ENCODE results near the gene MRGPRD. TPM values are rescaled to one million over a fixed set of nuclear protein-coding genes. Genes with fewer than 3 reads are reported as not detected.
A peak's percentile ranks its signal among the peaks of the same experiment; 100 is the strongest.

The MRGPRD gene, protein sequence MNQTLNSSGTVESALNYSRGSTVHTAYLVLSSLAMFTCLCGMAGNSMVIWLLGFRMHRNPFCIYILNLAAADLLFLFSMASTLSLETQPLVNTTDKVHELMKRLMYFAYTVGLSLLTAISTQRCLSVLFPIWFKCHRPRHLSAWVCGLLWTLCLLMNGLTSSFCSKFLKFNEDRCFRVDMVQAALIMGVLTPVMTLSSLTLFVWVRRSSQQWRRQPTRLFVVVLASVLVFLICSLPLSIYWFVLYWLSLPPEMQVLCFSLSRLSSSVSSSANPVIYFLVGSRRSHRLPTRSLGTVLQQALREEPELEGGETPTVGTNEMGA
- not detected in 2 replicates for total RNA-seq

DNA sequence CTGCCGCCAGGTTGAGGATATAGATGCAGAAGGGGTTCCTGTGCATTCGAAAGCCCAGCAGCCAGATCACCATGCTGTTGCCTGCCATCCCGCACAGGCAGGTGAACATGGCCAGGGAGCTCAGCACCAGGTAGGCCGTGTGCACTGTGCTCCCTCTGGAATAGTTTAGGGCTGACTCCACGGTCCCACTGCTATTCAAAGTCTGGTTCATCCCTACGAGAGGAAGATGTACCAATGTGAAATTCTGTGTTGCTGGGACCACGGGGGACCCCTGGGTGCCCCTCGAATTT, at the start of gene MRGPRD:
Gene MRGPRD, minus strand, starts transcription at position 211 of the 290 bp plus-strand sequence. Its CDS starts 0 bp downstream, at position 211.
- no peak for DNase-seq

- no peak for DNase-seq
These were observed 49.5 kb upstream of the MRGPRD start for GRCh38 chr11:69030301-69030700.

DNA sequence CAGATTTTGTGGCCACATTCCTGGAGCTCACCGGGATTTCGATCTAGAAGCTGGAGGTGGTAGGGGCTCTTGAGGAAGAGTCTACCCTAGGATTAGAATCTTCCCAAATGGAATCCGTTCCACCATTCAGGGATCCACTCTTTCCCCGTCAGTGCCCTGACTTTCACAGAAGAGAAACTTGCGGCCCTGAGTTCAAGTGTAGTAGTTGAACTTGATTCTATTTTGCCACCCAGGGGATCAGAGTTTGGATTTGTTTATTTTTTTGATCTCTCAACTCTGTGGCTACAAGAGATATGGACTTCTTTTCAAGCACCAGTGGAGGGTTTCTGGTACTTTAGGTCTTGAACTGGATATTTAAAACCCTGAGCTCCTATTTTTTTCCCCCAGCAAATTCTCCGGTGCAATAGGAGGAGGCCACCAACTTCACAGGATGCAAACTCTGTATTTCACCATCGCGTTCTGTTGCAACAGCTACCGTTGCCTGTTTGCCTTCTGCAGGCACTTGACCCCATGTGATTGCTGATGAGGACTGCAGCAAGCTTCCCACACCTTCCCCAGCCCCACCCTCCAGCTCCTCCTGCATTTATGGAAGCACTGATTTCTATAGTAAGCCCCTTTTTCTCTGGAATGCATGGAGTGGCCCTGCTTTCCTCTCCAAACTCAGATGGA, 47.1 kb upstream of the MRGPRD start:
- no peak for DNase-seq

DNA sequence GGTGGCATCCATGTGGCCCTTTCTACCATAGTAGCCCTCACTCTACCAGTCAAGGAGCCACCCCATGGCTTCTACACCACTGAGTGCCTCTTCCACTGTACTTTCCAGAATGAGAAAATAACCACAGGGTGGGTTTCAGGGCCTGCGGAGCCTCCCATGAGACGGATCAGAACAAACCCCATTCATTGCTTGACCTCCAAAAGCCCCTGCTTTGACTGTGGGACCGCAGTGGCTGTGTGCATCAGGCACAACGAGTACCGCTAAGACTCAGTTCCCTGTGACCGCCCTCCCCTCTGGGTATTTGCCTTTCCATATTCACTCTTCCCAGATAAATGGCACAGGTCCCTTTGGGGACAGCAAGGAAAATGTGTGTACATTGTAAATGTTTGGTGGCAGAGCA, 43.7 kb upstream of the MRGPRD start:
- DNase-seq = no peak

GRCh38 chr11:69022260-69022659, 41.5 kb upstream of the MRGPRD start:
- DNase-seq = no peak

DNA sequence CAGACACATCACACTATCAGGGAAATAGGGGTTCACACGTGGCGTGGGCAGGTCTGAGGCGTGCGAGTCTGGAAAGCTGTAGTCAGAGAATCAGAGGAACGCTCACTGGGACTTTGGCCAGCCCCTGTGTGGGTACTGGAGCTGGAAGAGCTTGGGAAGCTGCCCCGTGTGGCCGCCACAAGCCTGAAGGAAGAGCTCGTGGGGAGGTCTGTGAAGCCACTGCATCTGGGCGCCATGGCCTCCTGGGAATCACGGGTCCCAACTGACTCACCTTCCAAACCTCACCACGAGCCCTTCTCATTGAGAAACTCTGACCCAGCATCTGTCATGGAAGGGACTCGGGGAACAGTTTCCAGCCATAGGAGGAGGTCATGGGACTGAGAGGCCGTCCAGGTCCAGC, 38.1 kb upstream of the MRGPRD start:
- no peak for DNase-seq

GRCh38 chr11:69017951-69018350, 37.2 kb upstream of the MRGPRD start:
- no peak for DNase-seq

- no peak for DNase-seq
These were observed 34.2 kb upstream of the MRGPRD start for GRCh38 chr11:69014898-69015549.

DNA sequence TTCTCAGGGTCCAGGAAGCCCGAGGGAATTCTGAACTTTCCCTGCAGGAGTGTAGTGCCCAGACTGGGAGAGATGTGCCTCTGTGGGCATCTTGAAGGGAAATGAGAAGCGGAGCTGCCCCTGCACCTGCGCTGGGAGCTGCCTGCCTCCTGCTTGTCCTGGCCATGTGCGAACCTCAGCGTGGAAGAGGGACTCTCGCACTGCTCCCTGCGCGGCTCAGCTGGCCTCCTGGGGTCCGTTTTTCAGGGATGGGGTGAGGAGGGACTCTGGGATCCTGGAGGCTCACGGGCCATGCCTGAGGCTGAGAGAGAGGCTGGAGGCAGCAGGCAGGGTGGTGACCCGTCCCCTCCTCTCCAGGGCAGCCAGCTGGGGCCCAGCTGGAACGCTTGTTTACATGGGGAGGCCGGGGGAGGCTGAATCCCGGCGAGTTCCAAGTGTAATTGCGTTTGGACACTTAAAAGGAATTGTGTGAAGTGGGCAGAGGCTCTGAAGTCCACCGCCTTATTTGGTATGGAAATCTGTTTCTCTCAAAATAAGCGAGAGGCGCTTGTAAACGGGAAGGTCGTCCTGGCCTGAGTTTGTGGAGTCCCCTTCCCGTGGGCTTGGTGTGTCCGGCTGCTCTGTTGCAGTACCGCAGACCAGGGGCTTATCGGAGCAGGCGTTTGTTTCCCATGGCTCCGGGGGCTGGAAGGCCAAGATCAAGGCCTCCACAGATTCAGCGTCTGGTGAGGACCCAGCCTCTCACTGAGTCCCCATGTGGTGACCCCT, 33.5 kb upstream of the MRGPRD start:
- DNase-seq = no peak

DNA sequence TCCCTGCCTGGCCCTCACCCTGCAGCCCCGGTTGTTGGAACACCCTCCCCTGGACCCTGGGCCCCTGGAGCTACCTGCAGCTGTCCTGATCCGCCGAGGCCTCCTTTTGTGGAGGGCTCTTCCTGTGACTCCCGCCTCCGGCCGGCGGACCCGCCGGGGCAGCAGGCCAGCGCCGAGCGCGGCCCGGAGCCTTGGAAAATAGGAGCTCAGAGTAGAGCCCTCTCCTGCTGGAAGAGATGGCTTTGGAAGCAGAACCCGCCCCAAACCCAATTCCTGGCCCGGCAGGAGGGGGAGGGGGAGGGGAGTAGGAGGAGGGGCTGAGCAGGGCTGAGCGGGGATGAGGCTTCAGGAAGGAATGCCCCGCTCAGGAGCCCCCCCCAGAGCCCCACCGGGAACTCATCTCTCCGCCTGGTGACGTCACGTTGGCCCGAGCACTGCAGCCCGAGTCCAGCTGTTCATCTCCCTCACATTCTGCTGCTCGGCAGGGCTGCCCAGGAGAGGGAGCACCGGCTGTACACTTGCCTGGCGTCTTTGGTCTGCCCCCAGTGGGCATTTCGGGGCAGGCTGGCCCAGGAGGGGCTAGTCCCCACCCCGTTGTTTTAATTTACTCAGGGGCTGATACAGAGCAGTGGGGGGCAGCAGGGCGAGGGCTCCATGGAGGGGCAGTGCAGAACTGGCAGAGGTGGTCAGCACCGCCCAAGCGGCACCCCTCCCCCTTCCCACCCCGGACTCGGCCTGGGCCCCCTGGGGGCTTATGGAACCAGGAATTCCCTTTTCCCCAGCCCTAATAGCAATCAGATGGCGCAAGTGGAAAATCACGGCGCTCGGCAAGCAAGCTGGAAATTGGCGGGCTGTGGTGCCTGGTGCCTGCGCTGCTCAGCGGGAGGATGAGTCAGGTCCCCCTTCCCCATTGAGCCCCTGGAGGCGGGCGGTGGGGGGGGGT, 32.5 kb upstream of the MRGPRD start, which contains the start of gene MRGPRF:
Gene MRGPRF, minus strand, starts transcription at position 238 of the 943 bp plus-strand sequence. CDS start 3,345 bp downstream, outside the sequence.
- peak; percentile 15 for DNase-seq

GRCh38 chr11:69012092-69013008, 31.6 kb upstream of the MRGPRD start:
- no peak for DNase-seq

- no peak for DNase-seq
These were observed 30.9 kb upstream of the MRGPRD start for GRCh38 chr11:69011624-69012091.

DNA sequence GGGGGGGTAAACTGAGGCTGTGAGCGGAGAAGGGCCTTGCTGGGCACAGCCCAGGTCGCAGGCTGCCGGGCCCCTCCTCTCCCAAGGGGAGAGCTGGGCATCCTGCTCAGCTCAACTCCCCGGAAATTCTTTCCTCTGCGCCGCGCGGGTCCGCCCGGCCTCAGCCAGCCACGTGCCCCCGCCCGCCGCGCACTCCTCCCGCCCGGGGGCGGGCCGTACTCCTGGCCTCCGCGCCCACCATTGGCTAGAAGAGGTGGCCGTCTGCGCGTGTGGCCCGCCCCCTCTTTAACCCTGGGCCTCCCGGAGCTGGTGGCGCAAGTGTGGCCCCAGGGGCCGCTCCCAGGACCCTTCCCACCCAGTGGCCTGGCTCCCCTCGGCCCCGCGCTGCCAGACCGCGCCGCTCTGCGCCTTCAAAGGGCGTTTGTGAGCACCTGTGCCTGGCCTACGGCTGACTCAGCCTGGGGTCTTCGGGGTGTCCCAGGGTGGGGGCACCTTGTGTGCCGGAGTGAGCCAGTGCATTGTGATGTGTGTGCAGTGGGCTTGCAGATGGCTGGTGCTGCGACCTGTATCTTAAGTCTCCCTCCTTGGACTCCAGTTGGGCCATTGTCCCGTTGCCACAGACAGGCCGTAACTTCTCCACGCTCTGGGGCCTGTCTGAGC, 30.3 kb upstream of the MRGPRD start:
- DNase-seq = no peak

DNA sequence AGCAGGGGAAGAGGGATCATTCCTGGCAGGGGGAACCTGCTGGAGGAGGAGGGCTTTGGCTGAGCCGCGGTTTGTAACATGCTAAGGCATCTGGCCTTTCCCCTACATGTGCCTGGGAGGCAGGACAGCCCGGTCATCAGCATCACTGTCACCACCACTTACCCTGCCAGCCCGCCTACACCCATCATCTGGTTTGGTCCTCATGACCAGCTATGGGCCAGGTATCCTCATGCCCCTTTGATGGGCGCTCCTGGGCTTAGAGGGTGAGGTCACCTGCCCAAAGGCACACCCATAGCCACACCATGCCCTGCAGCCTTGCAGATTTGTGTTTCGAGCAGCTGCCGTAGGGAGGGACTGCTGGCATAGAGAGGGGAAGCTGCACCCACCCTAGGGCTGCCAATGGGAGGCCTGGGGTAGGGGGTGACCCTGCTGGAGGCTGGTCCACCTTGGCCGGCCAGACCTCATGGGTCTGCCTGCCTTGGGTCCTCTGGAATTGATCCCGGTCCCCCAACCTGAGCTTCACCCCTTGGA, 29.6 kb upstream of the MRGPRD start:
- no peak for DNase-seq

DNA sequence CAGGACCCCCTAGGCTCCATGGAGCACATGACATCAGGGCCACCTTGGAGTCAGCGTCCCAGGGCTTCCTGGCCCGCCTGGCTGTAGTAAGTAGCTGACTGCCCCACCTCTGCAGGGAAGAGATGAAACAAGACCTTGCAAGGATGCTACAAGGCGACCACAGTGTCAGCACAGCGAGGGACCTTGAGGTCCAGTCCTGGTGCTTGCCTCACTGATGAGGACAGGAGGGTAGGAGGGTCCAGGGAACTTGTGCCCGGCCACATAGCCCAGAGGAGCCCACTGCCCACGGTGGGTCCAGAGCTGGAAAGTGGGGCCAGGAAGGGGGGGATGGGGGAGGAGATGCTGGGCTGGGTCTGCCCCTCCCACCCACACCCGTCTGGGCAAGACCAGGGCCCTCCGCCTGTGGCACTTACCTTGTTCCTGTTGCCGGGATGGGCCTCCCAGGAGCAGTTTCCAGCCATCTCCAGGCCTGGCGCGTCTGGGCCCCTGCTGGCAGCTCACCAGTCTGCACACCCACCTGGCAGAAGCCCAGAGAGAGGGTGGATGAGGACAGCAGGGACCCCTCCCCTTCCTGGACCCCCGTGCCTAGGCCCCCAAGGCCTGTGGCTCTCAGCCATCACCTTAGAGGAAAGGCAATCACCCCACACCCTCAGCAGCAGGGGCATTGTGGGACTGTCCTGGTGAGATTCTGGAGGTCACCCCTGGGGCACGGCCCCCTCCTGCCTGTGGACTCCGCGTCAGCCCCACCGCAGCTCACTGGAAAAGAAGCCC, 28.8 kb upstream of the MRGPRD start:
- no peak for DNase-seq

DNA sequence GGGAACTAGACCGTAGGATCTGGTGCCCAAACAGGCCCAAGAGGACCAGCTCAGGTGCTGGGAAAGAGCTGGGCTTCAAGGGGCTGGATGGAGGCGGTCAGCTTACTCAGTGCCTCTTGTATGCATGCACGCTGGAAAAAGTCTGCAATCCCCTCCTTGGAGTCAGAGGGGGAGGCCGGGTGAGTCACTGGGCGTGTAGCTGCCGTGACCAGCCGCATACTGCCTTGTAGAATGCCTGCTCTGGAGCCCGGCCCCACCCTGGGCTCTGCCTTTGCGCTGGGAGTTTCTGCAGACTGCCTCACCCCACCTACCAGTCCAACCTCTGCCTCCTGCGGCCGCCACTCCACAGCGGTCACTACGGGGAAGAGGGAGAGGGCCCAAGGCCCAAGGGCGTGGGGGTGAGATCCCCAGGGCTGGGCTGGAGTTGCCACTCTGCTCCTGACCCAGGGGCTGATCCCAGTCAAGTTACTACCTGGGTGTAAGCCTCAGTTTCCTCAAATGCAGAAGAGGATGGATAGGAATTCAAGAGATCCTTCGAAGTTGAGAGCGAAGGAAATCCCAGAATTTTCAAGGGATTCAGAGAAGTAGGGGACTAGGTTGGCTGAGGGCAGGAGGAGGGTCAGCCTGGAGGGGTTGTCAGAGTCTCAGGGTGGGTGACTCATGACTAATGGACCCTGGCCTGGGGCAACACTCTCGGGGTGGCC, 28.1 kb upstream of the MRGPRD start:
- DNase-seq = peak; percentile 42

DNA sequence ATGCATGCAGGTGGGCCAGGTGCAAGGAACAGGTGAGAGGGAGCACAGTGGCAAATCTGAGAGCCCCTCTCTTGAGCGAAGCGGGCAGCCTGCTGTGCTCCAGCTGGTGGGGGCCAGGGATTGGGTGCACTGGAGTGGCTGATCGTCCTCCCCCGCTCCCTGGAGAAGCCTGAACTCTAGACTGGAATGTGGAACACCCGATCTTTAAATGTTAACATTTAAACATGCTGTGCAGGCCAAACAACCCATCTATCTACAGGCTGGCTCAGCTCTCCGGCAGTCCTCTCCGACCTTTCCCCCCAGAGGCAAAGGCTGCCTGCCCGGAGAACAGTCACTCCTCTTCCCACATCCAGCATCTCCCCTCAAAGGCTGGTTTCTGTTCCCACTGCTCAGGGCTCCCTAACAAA, 27.2 kb upstream of the MRGPRD start:
- no peak for DNase-seq

DNA sequence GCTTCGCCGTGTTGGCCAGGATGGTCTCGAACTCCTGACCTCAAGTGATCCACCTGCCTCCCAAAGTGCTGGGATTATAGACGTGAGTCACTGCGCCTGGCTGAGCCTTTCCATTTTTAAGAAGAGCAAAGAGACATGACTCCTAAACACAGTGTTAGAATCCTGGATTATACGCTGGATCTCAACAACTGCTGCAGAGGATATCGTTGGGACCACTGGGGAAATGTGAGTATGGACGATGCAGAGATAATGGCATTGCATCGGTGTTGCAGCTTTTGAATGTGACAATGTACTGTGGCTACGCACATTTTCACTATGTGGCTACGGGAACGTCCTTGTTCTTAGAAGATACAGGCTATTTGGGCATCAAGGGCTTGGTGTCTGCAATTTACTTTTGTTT, 26.0 kb upstream of the MRGPRD start:
- DNase-seq = no peak

Measured in dermis blood vessel endothelial cell (primary cell).